Activated T-cell treated with anti-CD3 and anti-CD28 coated beads for 4 hours (primary cell): Measurements from ENCODE around the gene ZNF564.
"Not testable (repeated sequence)": the region's sequence is repeated elsewhere in the genome, so short reads cannot be mapped to it uniquely, and the experiment has no call there.

Experiments
- DNase-seq: peaks from one replicate; pipeline ENCODE4 v3.0.0-alpha.2; 2020

Gene ZNF564

DNA sequence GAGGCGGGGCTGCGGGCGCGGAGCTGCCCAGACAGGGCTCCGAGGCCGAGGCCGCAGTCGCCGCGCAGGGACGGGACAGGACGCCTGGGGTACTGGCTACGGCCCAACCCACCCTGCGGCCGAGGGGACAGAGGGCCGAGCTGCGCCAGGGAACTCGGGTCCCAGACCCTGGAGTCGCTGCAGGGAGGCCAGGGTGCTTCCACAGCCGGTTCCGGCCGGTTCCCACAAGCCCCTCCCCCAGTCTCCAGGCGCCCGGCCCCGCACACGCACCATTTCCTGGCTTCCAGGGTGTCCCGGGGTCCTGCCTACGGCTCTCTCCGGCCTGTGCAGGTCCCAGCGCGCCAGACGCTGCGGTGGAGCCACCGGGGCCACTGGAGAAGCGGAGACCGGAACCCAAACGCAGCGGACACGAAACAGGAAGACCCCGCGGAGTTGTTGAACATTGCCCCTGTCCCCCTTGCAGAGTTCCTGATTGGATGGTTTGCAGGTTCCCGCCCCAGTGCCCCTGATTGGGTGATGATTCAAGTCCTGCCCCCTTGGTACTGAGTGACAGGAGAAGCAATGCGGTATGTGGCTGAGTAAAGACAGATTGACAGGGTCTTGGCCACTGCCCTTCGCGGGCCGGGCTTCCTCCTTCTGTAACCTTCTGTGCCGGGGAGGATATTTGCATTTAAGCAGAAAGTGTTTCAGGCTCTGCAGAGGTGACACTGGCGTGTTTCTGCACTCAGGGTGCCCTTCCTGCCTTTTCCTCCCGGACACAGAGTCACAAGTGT is at the start of gene ZNF564:
ZNF564 (minus strand) TSS at position 423 of the 773 bp plus-strand sequence; CDS start at position 273, 150 bp downstream.
- peak; percentile 84 for DNase-seq

DNA sequence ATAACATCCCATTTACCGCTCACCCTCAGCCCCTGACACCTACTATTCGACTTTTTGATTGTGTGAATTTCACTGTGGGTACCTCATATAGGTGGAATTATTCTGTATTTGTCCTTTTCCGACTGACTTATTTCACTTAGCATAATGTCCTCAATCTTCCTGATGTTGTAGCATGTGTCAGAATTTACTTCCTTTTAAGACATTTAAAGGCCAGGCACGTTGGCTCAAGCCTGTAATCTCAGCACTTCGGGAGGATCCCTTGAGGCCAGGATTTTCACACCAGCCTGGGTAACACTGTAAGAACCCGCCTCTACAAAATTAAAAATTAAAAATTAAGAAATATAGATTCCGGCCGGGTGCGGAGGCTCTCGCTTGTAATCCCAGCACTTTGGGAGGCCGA is 46.3 kb upstream of the ZNF564 start:
- DNase-seq, result no peak

DNA sequence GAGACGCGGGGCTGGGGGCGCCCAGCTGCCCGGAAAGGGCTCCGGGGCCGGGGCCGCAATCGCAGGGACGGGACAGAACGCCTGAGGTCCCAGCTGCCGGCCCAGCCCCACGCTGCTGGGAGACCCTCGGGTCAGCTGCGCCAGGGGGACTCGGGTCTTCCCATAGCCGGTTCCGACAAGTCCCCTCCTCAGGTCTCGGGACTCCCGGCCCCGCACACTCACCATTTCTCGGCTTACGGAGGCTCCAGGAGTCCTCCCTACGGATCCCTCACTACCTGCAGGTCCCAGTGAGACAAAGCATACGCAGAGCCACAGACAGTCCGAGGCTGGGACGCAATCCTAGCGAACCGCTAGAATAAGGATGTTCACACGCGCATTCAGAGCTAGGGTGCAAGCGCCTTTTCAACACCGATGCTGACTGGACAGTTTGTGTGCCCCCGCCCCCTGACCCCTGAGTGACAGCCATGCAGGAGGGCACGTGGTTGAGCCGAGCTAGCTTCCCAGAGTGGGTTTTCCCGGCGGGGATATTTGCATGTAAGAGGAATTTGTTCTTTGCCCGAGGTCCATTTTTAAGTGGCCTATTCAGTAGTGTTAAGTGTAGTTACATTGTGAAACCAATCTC is 45.8 kb upstream of the ZNF564 start:
- DNase-seq, result no peak

DNA sequence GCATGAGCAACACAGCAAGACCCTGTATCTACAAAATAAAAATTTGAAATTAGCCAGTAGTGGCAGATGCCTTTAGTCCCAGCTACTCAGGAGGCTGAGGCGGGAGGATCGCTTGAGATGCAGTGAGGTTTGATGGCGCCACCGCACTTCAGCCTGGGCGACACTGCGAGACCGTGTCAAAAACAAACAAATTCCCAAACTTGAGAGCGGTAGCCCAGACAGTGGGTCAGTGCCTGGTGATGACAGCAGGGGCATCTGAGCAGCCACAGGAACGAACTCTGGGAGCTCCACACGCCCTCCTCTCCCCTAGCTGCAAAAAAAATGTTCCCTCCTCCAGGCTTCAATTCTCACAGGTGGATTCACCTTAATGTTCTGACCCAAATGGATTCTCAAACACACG is 45.2 kb upstream of the ZNF564 start:
- no peak for DNase-seq

DNA sequence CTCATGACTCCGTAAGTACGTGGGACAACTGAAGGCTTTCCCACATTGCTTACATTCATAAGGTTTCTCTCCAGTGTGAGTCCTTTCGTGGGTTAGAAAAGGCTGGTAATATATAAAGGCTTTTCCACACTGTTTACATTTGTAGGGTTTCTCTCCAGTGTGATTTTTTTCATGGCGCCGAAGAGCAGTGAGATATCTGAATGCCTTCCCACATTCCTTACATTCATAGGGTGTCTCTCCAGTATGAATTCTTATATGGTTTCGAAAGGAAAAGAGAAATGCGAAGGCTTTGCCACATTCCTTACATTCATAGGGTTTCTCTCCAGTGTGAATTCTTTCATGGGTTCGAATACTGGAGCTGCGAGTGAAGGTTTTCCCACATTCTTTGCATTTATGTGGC is 29.8 kb upstream of the ZNF564 start:
- no peak for DNase-seq

DNA sequence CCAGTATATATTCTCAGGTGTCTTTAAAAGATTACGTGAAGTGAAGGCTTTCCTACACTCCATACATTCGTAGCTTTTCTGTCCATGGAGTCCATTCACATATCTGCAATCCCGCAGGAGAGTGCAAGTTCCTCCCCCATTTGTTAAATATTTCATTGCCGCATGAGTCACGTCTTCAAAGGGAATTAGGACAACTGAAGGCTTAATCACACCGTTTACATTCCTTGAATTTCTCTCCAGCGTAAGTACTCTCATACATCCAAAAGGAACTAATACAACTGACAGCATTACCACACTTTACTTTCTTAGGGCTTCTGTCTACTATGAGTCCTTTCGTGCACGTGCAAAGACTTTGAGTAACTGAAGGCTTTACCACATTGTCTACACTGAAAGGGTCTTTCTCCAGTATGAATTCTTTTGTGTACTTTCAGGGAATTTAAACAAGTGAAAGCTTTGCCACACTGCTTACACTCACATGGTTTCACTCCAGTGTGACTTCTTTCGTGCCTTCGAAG is 29.0 kb upstream of the ZNF564 start:
- no peak for DNase-seq

DNA sequence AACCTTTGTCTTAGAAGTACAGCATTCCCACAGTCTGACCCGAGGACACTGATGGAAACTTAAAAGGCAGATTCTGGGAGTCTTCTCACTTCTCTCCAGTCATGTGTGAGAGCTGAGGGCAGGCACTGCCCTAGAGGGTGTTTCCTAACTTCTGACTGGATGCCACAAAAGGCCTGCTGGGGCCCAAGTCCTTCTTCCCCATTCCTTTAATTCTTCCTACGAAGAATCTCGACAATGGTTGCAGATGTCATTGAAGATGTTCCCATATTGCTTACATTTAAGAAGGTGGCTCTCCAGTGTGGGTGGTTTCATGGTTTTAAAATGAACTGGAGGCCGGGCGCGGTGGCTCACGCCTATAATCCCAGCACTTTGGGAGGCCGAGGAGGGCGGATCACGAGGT is 27.4 kb upstream of the ZNF564 start:
- DNase-seq, result no peak

DNA sequence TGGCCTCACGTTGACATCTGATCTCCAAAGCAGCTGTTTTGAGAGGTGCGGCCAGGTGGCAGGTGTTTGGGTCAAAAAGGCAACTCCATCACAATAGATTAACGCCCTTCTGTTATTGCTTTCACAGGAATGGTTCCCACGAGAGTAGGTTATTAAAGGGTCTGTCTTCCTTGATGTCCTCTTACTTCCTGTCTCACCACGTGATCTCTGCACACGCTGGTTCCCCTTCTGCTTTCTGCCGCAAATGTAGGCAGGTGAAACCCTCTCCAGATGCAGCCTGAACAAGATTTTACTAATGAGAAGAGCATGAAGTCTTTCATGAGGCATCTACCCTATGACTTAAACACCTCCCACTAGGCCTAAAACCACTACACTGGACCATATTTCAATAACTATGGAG is 22.8 kb upstream of the ZNF564 start:
- DNase-seq, result no peak

DNA sequence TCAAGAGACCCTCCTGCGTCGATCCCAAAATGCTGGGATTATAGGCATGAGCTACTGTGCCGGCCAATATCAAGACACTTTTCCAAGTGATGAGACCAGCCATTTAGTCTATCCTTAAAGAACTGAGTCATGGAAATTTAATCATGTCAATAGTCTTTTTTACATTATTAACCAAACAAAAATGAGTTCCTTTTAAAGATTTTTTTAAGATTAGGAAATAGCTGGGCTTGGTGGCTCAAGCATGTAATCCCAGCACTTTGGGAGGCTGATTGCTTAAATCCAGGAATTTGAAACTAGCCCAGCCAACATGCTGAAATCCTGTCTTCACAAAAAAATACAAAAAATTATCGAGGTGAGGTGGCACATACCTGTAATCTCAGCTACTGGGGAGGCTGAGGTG is 16.7 kb upstream of the ZNF564 start:
- no peak for DNase-seq

DNA sequence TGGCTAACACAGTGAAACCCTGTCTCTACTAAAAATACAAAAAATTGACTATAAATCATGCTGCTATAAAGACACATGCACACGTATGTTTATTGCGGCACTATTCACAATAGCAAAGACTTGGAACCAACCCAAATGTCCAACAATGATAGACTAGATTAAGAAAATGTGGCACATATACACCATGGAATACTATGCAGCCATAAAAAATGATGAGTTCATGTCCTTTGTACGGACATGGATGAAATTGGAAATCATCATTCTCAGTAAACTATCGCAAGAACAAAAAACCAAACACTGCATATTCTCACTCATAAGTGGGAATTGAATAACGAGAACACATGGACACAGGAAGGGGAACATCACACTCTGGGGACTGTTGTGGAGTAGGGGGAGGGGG is 15.1 kb upstream of the ZNF564 start:
- DNase-seq, result not testable (repeated sequence)

DNA sequence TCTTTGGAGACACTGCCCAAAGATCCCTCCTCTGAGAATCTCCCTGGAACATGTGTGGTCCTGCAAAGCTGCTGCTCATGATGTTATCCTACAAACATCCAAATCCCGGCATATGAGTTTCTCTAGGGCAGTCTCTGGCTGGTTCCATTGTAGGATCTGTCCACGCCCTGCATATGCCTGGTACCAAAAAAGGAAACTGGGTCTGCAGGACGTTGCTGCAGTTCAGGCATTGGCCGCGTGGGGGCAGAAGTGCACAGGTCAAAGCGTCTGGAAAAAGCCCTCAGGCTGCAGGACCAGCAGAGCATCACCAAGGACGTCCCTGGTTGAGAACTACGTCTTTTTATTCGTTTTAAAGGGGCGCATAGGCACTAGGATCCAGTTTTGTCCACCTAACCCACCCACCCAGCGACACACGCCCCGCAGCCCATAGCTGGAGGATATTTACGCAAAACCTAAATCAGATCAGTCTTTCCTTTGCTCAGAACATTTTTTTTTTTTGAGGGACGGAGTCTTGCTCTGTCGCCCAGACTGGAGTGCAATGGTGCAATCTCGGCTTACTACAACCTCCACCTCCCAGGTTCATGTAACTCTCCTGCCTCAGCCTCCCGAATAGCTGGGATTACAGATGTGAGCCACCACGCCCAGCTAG is 12.9 kb upstream of the ZNF564 start:
- DNase-seq, result peak; percentile 94

DNA sequence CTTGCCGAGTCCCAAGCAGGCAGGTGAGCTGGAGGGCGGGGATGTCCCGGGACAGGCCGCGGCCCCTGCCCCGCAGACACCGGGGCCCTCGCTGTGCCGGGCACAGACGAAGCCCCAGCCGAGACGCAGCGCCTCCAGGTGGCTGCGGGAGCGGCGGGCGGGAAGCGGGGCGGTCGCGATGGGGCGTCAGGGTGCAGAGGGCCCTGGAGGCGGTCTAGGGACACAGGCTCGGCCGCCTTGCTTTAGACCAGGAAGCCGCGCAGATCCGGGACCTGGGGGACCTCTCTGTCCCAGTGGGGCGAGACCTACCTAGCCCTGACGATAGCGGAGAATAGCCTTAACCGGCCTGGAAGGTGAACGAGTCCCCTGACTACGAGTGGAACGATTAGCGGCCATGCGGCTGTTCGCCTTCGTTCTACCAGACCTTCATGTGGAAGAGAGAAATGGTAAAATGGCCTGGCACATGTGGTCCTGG is 4.2 kb upstream of the ZNF564 start:
- no peak for DNase-seq

DNA sequence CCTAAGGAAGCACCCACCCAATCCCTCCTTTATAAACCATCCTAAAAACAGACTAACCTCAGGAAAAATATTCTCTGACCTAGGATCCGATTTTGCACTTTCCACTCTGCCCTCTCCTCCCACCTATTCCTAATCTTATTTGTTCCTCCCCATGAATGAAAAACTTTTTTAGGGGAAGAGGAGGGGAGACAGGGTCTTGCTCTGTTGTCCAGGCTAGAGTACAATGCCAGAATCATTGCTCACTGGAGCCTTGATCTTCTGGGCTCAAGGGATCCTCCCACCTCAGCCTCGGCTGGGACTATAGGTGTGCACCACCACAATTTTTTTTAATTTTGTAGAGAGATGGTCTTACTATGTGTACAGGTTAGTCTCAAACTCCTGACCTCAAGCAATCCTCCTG is 4.4 kb downstream of the ZNF564 start:
- no peak for DNase-seq

DNA sequence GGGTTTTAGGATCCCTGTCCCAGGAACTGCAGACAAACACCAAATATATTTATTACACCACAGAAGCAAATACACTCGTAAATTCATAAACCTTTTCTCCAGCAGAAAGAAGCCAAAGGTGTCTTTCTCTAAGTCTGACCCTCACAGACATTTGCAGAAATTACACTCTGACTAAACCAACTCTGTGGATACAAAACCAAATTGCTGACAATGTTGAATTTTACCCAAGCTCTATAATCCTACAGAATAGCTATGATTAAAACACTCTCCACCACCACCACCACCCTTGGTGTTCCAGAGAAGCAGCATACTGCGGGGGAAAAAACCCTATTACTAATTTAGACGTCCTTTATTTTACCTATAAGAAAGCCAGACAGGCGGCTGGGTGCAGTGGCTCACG is 5.2 kb downstream of the ZNF564 start:
- no peak for DNase-seq

DNA sequence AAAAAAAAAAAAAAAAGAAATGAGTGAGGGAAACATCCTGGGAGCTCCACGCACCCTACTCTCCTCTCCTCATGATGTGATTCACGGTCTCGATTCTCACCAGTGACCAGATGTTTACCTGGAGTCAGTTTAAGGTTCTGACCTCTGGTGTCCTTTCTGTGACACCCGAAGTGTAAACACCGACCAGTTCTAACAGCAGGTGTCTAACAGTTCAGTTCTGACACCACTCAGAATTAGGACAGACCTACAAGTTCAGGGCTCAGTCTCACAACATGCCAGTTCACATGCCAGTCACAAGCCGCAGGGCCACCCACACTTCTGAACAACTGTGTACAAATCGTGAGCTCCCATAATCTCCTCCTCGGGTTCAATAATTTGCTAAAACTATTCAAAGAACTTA is 6.0 kb downstream of the ZNF564 start:
- no peak for DNase-seq

DNA sequence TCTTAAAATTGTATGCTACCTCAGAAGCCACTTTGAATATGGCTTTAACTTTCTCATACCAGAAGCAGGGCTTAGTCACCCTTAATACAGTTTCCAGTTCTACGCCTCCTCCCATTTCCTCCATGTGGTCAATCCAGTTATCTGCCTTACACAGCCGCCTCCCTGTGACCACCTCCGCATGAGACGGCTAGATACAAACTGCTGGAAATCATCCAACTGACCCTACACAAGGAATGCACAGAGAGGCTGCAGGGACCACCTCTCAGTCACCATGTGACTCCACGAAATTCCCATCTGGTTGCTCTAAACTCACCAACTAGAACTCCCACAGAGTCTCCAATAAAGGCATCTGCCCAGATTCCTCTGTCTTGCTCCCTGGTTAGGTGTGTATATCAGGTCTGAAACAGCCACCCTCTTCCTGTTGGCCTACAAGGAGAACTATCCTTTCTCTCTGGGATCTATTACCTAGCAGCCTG is 6.8 kb downstream of the ZNF564 start:
- DNase-seq, result no peak

DNA sequence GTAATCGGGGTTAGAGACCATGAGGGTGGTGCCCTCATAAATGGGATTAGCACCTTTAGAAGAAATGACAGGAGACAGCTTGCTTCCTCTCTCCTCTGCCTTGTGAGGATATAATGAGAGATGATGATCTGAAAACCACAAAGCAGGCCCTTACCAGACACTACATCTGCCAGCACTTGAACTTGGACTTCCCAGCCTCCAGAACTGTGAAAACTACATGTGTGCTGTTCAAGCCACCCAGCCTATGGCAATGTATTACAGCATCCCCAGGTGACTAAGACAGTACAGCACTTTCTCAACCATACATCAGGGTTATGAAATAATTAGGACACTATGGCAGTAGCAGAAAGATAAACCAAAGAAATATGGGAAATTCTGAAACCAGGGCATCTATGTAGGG is 7.4 kb downstream of the ZNF564 start:
- DNase-seq, result no peak

DNA sequence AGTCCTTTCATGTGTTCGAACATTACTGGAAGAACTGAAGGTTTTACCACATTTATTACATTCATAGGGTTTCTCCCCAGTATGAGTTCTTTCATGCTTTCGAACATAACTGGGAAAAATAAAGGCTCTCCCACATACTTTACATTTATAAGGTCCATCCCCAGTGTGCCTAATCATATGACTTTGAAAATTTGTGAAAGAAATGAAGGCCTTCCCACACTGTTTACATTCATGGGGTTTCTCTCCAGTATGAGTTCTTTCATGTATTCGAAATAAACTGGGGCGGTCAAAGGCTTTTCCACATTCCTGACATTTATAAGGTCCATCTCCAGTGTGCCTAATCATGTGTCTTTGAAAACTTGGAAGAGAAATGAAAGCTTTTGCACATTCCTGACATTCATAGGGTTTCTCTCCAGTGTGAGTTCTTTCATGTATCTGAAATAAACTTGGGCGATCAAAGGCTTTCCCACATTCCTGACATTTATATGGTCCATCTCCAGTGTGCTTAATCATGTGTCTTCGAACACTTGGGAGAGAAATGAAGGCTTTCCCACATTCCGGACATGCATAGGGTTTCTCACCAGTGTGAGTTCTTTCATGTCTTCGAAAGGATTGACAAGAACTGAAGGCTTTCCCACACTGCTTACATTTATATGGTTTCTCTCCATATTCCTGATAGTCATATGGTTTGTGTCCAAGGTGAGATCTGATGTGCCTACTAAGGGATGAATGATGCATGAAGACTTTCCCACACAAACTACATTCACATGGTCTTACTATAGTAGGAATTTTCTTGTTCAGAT is 24.0 kb downstream of the ZNF564 start:
- no peak for DNase-seq

DNA sequence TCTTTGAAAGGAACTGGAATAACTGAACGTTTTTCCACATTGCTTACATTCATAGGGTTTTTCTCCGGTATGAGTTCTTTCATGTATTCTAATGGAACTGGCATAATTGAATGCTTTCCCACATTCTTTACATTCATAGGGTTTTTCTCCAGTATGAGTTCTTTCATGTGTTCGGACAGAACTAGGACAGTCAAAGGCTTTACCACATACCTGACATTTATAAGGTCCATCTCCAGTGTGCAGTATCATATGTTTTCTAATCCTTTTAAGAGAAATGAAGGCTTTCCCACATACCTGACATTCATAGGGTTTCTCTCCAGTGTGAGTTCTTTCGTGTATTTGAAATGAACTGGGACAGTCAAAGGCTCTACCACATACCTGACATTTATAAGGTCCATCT is 24.7 kb downstream of the ZNF564 start:
- DNase-seq, result no peak

DNA sequence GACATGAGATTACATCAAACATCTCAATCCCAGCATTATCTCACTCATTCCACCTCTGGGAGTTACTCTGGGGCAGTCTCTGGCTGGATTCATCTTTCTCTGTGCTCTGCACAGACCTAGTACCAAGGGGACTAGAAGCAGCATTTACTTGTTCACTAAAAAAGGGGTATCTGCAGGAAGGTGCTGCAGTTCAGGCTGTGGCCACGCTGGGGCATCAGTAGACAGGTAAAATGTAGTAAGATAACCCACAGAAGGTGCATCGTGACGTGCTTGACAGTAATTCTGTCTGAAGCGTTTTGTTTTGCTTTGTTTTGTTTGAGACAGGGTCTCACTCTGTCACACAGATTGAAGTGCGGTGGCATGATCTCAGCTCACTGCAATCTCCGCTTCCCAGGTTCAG is 29.3 kb downstream of the ZNF564 start:
- DNase-seq, result no peak

DNA sequence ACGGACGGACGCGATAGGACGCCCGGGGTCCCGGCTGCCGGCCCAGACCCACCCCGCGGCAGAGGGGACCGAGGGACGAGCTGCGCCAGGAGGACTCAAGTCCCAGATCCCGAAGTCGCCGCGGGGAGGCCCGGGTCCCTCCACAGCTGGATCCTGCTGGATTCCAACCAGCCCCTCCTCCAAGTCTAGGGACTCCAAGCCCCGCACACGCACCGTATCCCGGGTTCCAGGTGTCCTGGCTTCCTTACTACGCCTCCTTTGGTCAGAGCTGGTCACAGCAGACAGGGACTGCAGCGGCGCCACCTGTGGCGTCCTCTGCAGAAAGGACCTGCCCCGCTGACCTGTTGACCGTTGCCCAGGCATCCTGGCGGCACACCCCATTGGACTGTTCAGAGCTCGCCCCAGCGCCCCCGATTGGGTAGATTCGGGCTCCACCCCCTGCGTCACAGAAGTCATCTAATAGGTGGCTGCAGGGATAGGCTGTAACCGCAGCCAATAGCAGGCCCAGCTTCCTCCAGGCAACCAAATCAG is 37.7 kb downstream of the ZNF564 start:
- no peak for DNase-seq

DNA sequence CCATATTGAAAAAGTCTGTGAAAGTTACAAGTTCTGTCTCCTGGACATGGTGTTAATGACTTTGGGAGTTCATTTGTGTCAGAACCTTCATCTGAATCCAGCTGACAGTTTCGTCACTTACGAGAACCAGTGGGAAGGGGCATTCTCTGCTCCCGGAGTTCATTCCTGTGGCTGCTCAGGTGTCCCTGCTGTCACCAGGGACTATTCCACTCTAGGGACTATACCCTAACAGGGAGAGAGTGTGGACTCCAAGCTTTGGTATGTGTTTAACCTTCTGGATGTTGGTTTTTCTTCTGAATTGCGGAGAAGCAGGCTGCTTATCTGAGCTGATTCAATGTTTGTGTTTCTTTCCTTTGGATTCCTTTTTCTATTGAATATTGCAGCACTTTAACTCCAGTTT is 54.2 kb downstream of the ZNF564 start:
- no peak for DNase-seq

DNA sequence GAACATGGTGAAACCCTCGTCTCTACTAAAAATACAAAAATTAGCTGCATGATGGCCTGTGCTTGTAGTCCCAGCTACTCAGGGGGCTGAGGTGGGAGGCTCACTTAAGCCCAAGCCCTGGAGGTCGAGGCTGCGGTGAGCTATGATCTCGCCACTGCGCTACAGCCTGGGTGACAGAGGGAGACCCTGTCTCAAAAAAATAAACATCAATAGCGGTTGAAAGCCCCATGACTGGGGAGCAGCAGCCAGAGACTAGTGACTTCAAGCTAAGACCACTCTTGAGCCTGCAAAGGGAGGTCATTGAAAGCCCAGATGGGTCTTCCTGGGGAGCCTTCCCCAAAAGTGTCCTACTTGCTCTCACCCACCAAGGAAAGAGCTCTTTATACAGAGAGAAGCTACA is 54.8 kb downstream of the ZNF564 start:
- DNase-seq, result no peak
